HepG2 (cell line): ENCODE measurements around the gene MED1. TPM values are rescaled to one million over a fixed set of nuclear protein-coding genes. Genes with fewer than 3 reads are reported as not detected.
A peak's percentile ranks its signal among the peaks of the same experiment; 100 is the strongest.

Source experiments
- ATF4 ChIP-seq, 2 experiments: fragments of 450-650 bp in 1 of 2; sonication (generic) in 1 of 2; formaldehyde crosslinking; IDR thresholded peaks; 2 replicates each; pipeline versions ENCODE4 v1.5.0 to v1.8.0; 2020 to 2022; ENCODE audit warnings: mild to moderate bottlenecking in 1 of 2, missing genetic modification reagents in 1 of 2
- FOSL2 ChIP-seq: sonication (generic); formaldehyde crosslinking; IDR thresholded peaks from 2 replicates; pipeline ENCODE4 v1.4.0; 2020; ENCODE audit warnings: missing genetic modification reagents
- GLI4 ChIP-seq: sonication (generic); formaldehyde crosslinking; IDR thresholded peaks from 2 replicates; pipeline ENCODE4 v1.5.1; 2020; ENCODE audit warnings: missing genetic modification reagents, mild to moderate bottlenecking, moderate library complexity, borderline replicate concordance
- HMGXB4 ChIP-seq, 2 experiments: sonication (generic) in 1 of 2; formaldehyde crosslinking in 1 of 2; IDR thresholded peaks; 2 replicates each; pipeline versions ENCODE4 v1.4.0 to v1.6.1; 2018 to 2020; ENCODE audit warnings: missing genetic modification reagents in 2 of 2, borderline replicate concordance in 1 of 2, low read depth in 1 of 2, mild to moderate bottlenecking in 1 of 2, missing biosample characterization in 1 of 2
- MAF1 ChIP-seq: sonication (generic); formaldehyde crosslinking; IDR thresholded peaks from 2 replicates; pipeline ENCODE4 v1.5.0; 2020; ENCODE audit warnings: missing genetic modification reagents, borderline replicate concordance
- NONO ChIP-seq, 2 experiments: fragments of 450-650 bp in 1 of 2; sonication (generic) in 1 of 2; formaldehyde crosslinking in 1 of 2; IDR thresholded peaks in 1 of 2; conservative IDR thresholded peaks in 1 of 2; 2 replicates each; pipeline versions ENCODE4 v1.6.1 to v1.8.0; 2017 to 2022; ENCODE audit warnings: mild to moderate bottlenecking in 1 of 2, missing genetic modification reagents in 1 of 2, moderate library complexity in 1 of 2
- PAWR ChIP-seq: sonication (generic); formaldehyde crosslinking; IDR thresholded peaks from 2 replicates; pipeline ENCODE4 v1.4.0; 2020; ENCODE audit warnings: missing genetic modification reagents, mild to moderate bottlenecking, borderline replicate concordance
- U2AF1 ChIP-seq: fragments of 200-400 bp; formaldehyde crosslinking; optimal IDR thresholded peaks from 2 replicates; pipeline ENCODE3; 2017; ENCODE audit warnings: mild to moderate bottlenecking, low read depth, low read length
- ZC3H13 ChIP-seq: sonication (generic); formaldehyde crosslinking; IDR thresholded peaks from 2 replicates; pipeline ENCODE4 v1.8.1; 2023; ENCODE audit warnings: mild to moderate bottlenecking, missing genetic modification reagents, moderate library complexity
- ZNF546 ChIP-seq: sonication (generic); formaldehyde crosslinking; conservative IDR thresholded peaks from 2 replicates; pipeline ENCODE4 v1.8.1; 2023; ENCODE audit warnings: mild to moderate bottlenecking, missing genetic modification reagents
- ZNF609 ChIP-seq: sonication (generic); formaldehyde crosslinking; IDR thresholded peaks from 2 replicates; pipeline ENCODE4 v1.4.0; 2020; ENCODE audit warnings: mild to moderate bottlenecking, missing genetic modification reagents, borderline replicate concordance
- ZNF724P ChIP-seq: sonication (generic); formaldehyde crosslinking; IDR thresholded peaks from 2 replicates; pipeline ENCODE4 v1.8.0; 2022; ENCODE audit warnings: missing genetic modification reagents, borderline replicate concordance
- polyA plus RNA-seq, 8 experiments: library from polyadenylated mRNA; depleted of rRNA in 3 of 8; stranded (reverse) in 7 of 8; unstranded in 1 of 8; fragments of >200 nt; fragmentation: Illumina TruSeq in 4 of 8; extraction: Trizol in 4 of 8; gene quantifications; 2 replicates each; pipeline versions ENCODE4 v1.2.1 to v1.2.3, GENCODE V29; 2011 to 2016; ENCODE audit warnings: low read depth in 4 of 8, missing spikeins in 1 of 8, mixed read lengths in 1 of 8; ENCODE audit not compliant: insufficient read depth in 1 of 8
- total RNA-seq, 5 experiments: library from RNA; depleted of rRNA; stranded (reverse); fragments of >200 nt; fragmentation: Illumina TruSeq; extraction: Trizol; gene quantifications; 2 replicates each; pipeline ENCODE4 v1.2.3, GENCODE V29; 2016; ENCODE audit warnings: low read depth in 1 of 5
- TF ChIP-seq, protein P1 (sequence below): sonication (generic); formaldehyde crosslinking; IDR thresholded peaks from 2 replicates; pipeline ENCODE4 v1.5.1; 2020; ENCODE audit warnings: mild to moderate bottlenecking, missing genetic modification reagents

The MED1 gene
- total and polyA plus RNA-seq, 2 of the 13 experiments (the other 11 are each of a cell fraction or from before 2014, with no cell fraction given) = 37.5 to 40.1 TPM

DNA sequence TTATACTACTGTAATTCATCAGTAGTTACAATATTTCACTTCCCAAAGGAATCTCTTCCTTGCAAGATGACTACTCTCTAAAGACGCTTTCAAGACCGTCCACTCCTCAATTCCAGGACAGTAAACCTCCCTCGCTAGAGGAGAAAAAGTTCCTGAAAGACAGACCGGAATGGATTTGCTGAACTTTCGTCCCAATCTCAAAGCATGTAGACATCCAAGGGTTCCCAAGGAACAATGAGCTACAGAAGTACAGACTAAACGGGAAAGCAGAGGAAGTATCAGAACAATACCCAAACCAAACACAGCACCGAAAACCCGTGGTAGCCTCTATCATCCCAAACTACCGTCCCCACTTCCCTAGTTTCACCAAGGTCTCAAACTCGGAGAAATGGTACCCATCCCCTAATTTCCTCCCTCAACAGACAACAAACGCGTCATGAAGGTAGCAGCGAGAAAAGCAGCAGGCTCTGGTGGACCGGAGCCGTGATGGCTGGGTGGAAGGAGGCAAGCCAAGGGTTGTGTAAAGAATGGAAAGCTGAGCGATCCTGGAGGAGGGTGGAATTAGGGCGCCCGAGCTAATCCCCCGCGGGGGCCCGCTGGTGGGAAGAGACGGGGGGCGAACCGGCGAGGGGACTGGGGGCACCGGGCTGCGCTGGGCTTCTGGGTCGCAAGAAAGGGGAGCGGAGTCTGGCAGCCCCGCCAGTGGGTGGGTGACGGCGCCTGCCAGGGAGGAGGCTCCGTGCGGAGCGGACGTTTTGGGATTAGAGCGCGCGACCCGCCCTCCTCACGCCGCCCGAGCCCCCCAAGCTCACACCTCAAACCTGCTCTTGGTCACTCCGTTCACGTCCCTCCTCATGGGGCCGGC lies 50.3 kb downstream of the MED1 start (continued):
- TF ChIP-seq, protein P1, sequence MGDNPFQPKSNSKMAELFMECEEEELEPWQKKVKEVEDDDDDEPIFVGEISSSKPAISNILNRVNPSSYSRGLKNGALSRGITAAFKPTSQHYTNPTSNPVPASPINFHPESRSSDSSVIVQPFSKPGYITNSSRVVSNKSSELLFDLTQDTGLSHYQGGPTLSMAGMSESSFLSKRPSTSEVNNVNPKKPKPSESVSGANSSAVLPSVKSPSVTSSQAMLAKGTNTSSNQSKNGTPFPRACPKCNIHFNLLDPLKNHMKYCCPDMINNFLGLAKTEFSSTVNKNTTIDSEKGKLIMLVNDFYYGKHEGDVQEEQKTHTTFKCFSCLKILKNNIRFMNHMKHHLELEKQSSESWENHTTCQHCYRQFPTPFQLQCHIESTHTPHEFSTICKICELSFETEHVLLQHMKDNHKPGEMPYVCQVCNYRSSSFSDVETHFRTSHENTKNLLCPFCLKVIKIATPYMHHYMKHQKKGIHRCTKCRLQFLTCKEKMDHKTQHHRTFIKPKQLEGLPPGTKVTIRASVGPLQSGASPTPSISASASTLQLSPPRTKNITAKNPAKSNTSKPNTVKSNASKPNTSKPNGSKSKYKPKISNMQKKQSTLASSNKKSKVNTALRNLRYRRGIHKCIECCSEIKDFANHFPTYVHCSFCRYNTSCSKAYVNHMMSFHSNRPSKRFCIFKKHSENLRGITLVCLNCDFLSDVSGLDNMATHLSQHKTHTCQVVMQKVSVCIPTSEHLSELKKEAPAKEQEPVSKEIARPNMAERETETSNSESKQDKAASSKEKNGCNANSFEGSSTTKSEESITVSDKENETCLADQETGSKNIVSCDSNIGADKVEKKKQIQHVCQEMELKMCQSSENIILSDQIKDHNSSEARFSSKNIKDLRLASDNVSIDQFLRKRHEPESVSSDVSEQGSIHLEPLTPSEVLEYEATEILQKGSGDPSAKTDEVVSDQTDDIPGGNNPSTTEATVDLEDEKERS = peak; percentile 49; the same call in 1 of the 2 replicates
- TF ChIP-seq ZNF546 (CRISPR knock-in tag) (no peak), HMGXB4 (CRISPR knock-in tag; IDR thresholded peaks at IDR 0.05; ENCODE audit: borderline replicate concordance in 1 of 2, low read depth in 1 of 2) (peak in 1 of 2 experiments; percentile 10; a peak in 2 of 4 replicates), GLI4 (peak; percentile 58; the same call in 1 of the 2 replicates), NONO (IDR thresholded peaks at IDR 0.05) (no peak), NONO (CRISPR knock-in tag; conservative IDR thresholded peaks at IDR 0.05) (0 out of 2 replicates have a peak, but pooled peaks have one; percentile 58), MAF1 (CRISPR knock-in tag) (0 out of 2 replicates have a peak, but pooled peaks have one; percentile 0), PAWR (CRISPR knock-in tag) (peak; percentile 27; the same call in 1 of the 2 replicates), FOSL2 (CRISPR knock-in tag) (no peak), ZNF724P (CRISPR knock-in tag) (0 out of 2 replicates have a peak, but pooled peaks have one; percentile 8), U2AF1 (no peak), ATF4 (CRISPR knock-in tag; IDR thresholded peaks at IDR 0.05) (peak in 1 of 2 experiments; percentile 28; a peak in 1 of 4 replicates), ZNF609 (CRISPR knock-in tag) (0 out of 2 replicates have a peak, but pooled peaks have one; percentile 14), ZC3H13 (CRISPR knock-in tag) (peak; percentile 75; the same call in 1 of the 2 replicates)
